Mammary epithelial cell (primary cell): ENCODE results near the gene UBE2V1.

Experiments used
- EZH2 ChIP-seq: IDR thresholded peaks from 2 replicates; pipeline ENCODE4 v1.6.1; 2012; ENCODE audit warnings: low read length, inconsistent platforms, borderline replicate concordance
- TF ChIP-seq, protein P1 (sequence below), 2 donors: IDR thresholded peaks in 1 of 2; conservative IDR thresholded peaks in 1 of 2; 2 replicates each; pipeline ENCODE4 v1.5.1; 2011 to 2012; ENCODE audit warnings: inconsistent platforms in 2 of 2, low read length in 2 of 2, mild to moderate bottlenecking in 2 of 2, control low read depth in 1 of 2, low read depth in 1 of 2; ENCODE audit not compliant: insufficient read depth in 1 of 2; ENCODE audit errors: extremely low read depth in 1 of 2

- TF ChIP-seq, protein P1, sequence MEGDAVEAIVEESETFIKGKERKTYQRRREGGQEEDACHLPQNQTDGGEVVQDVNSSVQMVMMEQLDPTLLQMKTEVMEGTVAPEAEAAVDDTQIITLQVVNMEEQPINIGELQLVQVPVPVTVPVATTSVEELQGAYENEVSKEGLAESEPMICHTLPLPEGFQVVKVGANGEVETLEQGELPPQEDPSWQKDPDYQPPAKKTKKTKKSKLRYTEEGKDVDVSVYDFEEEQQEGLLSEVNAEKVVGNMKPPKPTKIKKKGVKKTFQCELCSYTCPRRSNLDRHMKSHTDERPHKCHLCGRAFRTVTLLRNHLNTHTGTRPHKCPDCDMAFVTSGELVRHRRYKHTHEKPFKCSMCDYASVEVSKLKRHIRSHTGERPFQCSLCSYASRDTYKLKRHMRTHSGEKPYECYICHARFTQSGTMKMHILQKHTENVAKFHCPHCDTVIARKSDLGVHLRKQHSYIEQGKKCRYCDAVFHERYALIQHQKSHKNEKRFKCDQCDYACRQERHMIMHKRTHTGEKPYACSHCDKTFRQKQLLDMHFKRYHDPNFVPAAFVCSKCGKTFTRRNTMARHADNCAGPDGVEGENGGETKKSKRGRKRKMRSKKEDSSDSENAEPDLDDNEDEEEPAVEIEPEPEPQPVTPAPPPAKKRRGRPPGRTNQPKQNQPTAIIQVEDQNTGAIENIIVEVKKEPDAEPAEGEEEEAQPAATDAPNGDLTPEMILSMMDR (conservative IDR thresholded peaks at IDR 0.05 in 1 of 2, IDR thresholded peaks at IDR 0.05 in 1 of 2; ENCODE audit: extremely low read depth in 1 of 2, insufficient read depth in 1 of 2, low read depth in 1 of 2, low read length in 2 of 2), result no peak
- no peak for TF ChIP-seq EZH2
These were observed 3.5 kb upstream of the UBE2V1 start for GRCh38 chr20:50116368-50116999.
